Hematopoietic multipotent progenitor cell (in vitro differentiated cells): Measurements from ENCODE around the gene MACROH2A2. TPM values are rescaled to one million over a fixed set of nuclear protein-coding genes. Genes with fewer than 3 reads are reported as not detected.

Experiments
- DNase-seq, 3 donors: peaks; one replicate each; pipeline ENCODE4 v3.0.0-alpha.2; 2011 to 2015; ENCODE audit warnings: low read depth in 2 of 3, low spot score in 2 of 3
- total RNA-seq: library from RNA; depleted of rRNA; stranded (reverse); fragments of >200 nt; gene quantifications from one replicate; pipeline ENCODE4 v1.2.3, GENCODE V29; 2012

Gene MACROH2A2
- total RNA-seq, 1 donor: 2.2 TPM

- peak in 2 of 3 donors; percentile 63 to 88 for DNase-seq
Measured at GRCh38 chr10:70125918-70126552, 73.4 kb downstream of the MACROH2A2 start.

- no peak for DNase-seq
Measured at GRCh38 chr10:70126700-70127395, 74.2 kb downstream of the MACROH2A2 start.

GRCh38 chr10:70130878-70131559, 78.4 kb downstream of the MACROH2A2 start:
- no peak for DNase-seq

GRCh38 chr10:70131560-70131937, 78.9 kb downstream of the MACROH2A2 start:
- DNase-seq: no peak

GRCh38 chr10:70132098-70133029, 79.7 kb downstream of the MACROH2A2 start, which contains the start of gene AIFM2:
AIFM2 (minus strand) TSS chr10:70132825; CDS start chr10:70124084, 8,741 bp downstream.
- DNase-seq: peak in 1 of 3 donors; percentile 53

- no peak for DNase-seq
Measured at GRCh38 chr10:70135046-70135445, 82.4 kb downstream of the MACROH2A2 start.

- no peak for DNase-seq
Measured at GRCh38 chr10:70135684-70136083, 83.0 kb downstream of the MACROH2A2 start.

GRCh38 chr10:70137135-70137534, 84.5 kb downstream of the MACROH2A2 start:
- DNase-seq: no peak

- no peak for DNase-seq
Measured at GRCh38 chr10:70137927-70138883, 85.6 kb downstream of the MACROH2A2 start.

GRCh38 chr10:70139151-70139996, 86.7 kb downstream of the MACROH2A2 start:
- DNase-seq: no peak

- no peak for DNase-seq
Measured at GRCh38 chr10:70139997-70140250, 87.3 kb downstream of the MACROH2A2 start.

GRCh38 chr10:70140297-70140696, 87.7 kb downstream of the MACROH2A2 start:
- no peak for DNase-seq

- DNase-seq: no peak
Measured at GRCh38 chr10:70142555-70142954, 89.9 kb downstream of the MACROH2A2 start.

GRCh38 chr10:70144372-70145110, 91.9 kb downstream of the MACROH2A2 start:
- no peak for DNase-seq

- no peak for DNase-seq
Measured at GRCh38 chr10:70145166-70145665, 92.6 kb downstream of the MACROH2A2 start.

GRCh38 chr10:70145666-70146488, 93.2 kb downstream of the MACROH2A2 start:
- peak; percentile 54 to 81 (median 77) for DNase-seq
